ENCODE measurements around the gene WWOX. TPM values are rescaled to one million over a fixed set of nuclear protein-coding genes. Genes with fewer than 3 reads are reported as not detected.

The WWOX gene
- total and polyA plus RNA-seq, 7 donors: 7.1 to 46.8 (median 16.1) TPM

DNA sequence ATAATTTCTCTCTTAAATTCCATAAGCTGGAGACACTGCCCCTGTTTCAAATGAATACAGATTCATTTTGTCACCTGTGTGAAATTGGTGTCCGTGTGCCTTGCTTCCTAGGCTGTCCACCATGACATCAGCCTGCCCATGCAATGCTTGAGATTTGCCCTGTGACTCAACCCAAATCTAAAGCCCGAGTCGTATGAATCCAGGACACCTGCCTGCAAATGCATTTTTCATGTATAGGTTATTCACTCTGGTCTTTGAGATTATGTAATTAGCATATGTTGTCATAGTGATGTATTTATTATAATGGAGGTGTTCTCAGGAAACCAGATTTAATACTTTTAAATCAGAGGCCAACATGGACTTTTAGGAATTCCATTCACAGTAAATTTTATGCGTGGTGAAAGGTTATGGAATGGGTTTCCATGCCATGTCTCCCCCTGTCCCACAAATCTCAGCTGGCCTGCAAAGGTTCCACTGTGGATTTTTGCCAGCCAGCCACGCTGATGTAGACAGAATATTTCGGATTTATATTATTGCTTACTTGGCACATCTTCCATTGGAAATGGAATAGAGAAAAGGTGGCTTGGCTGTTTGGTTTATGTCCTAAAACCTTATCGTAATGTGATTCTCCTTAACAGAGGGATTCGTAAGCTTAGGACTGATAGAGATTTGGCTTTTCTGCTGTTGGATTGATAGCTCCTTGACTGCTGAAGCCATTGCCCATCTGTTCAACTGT is 551.1 kb downstream of the WWOX start:
- H3K27me3 ChIP-seq: no peaks in the 10 kb centered on the region
- 87 to 93% methylated on average over 8 of the region's 8 CpGs for WGBS, 2 donors
- intact Hi-C loops (cut with DNase I): no loop called here
- H3K36me3 ChIP-seq: no peaks in the 10 kb centered on the region
- TF ChIP-seq POLR2A (IDR thresholded peaks at IDR 0.05) (no peak), POLR2AphosphoS5 (IDR thresholded peaks at IDR 0.05) (no peak), CTCF (IDR thresholded peaks at IDR 0.05) (no peak), EP300 (IDR thresholded peaks at IDR 0.05) (no peak)
- DNase-seq: no peak
- no peak overlapping the region for H3K27ac ChIP-seq
- H3K4me3 ChIP-seq: no peak overlapping the region
- H3K4me1 ChIP-seq: peaks cover 0 to 16% (median 10%) of the 10 kb centered on the region in 4 donors
- H3K9me3 ChIP-seq: no peaks in the 10 kb centered on the region

GRCh38 chr16:78654929-78655328 is 555.5 kb downstream of the WWOX start:
- no peak for DNase-seq
- intact Hi-C loops (cut with DNase I): no loop called here
- no peaks in the 10 kb centered on the region for H3K36me3 ChIP-seq
- H3K27me3 ChIP-seq: no peaks in the 10 kb centered on the region
- TF ChIP-seq POLR2AphosphoS5 (IDR thresholded peaks at IDR 0.05) (no peak), EP300 (IDR thresholded peaks at IDR 0.05) (no peak), CTCF (IDR thresholded peaks at IDR 0.05) (no peak), POLR2A (IDR thresholded peaks at IDR 0.05) (no peak)
- H3K4me3 ChIP-seq: no peak overlapping the region
- H3K9me3 ChIP-seq: no peaks in the 10 kb centered on the region
- 84 to 85% methylated on average over 8 of the region's 8 CpGs for WGBS, 2 donors
- no peak overlapping the region for H3K27ac ChIP-seq
- no peaks in the 10 kb centered on the region for H3K4me1 ChIP-seq

DNA sequence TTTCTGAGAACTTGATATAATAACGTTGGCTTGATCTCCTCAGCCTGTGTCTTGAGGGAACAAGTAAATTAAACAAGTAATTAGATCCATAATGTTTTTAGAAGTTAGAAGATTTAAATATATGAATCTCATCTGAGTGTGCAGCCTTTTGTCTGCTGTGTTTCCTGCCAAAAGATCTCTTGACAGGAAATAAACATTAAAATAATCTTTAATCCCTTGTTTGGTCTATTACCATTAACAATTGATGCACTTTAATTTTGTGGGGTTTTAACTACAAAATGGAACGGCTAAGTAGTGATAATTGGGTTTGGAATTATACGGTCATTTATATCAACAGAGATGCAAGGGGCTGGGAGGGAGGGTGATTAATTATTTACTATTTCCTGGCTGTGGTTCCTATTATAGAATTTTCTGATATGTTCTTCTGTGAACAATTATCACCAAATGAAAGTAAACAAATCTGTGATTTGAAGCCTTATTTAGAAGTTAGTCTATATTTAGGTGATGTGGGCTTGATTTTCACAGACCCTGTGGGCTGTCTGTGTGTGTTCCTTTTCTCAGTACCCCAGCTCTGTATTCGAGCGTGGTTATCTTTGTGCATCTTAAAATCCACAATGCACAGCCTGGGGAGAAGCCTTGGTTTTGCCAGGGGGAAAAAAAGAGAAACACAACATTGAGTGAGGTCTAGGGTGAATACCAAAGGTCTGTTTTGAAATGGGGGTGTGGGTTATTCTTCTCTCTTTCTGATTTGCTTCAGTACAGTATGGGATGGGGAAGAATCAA is 556.1 kb downstream of the WWOX start:
- Histone ChIP-seq H3K36me3 (no peaks in the 10 kb centered on the region), H3K4me3 (no peak overlapping the region), H3K27ac (no peak overlapping the region), H3K4me1 (no peaks in the 10 kb centered on the region), H3K9me3 (no peaks in the 10 kb centered on the region), H3K27me3 (no peaks in the 10 kb centered on the region)
- TF ChIP-seq POLR2A (IDR thresholded peaks at IDR 0.05): no peak
- TF ChIP-seq EP300 (IDR thresholded peaks at IDR 0.05): no peak
- no peak for TF ChIP-seq POLR2AphosphoS5 (IDR thresholded peaks at IDR 0.05)
- no peak for TF ChIP-seq CTCF (IDR thresholded peaks at IDR 0.05)
- intact Hi-C loops (cut with DNase I): no loop called here
- WGBS, 2 donors: 51 to 68% methylated on average over 5 of the region's 5 CpGs
- DNase-seq: no peak

DNA sequence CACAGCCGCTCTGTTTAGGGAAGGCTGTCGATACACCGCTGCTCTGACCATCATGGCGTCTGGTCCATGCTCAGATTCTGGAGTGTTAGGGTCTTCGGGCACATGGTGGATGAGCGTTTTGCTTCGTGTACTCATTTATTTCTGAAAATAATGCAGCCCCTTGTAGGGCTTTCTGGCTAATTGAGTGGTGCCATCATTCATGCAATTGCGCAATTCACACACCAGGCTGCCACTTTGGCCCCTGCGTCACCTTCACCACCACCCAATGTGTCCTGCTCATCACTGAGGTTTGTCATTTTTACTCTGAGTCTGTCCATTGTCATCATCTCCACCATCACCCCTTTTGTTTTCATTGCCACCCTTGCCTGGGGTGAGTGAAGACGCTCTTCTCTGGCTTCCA is 557.4 kb downstream of the WWOX start:
- Histone ChIP-seq H3K4me1 (no peaks in the 10 kb centered on the region), H3K4me3 (no peak overlapping the region), H3K9me3 (no peaks in the 10 kb centered on the region), H3K36me3 (no peaks in the 10 kb centered on the region), H3K27ac (no peak overlapping the region), H3K27me3 (no peaks in the 10 kb centered on the region)
- no peak for TF ChIP-seq POLR2AphosphoS5 (IDR thresholded peaks at IDR 0.05)
- TF ChIP-seq EP300 (IDR thresholded peaks at IDR 0.05): no peak
- no peak for TF ChIP-seq CTCF (IDR thresholded peaks at IDR 0.05)
- TF ChIP-seq POLR2A (IDR thresholded peaks at IDR 0.05): no peak
- 87 to 89% methylated on average over 10 of the region's 10 CpGs for WGBS, 2 donors
- DNase-seq: no peak
- intact Hi-C loops (cut with DNase I): no loop called here
